Measurements from ENCODE around the gene EIF2S3. TPM values are rescaled to one million over a fixed set of nuclear protein-coding genes. Genes with fewer than 3 reads are reported as not detected.

The EIF2S3 gene
- total RNA-seq, 1 donor from 2014 or later, result 126 TPM

DNA sequence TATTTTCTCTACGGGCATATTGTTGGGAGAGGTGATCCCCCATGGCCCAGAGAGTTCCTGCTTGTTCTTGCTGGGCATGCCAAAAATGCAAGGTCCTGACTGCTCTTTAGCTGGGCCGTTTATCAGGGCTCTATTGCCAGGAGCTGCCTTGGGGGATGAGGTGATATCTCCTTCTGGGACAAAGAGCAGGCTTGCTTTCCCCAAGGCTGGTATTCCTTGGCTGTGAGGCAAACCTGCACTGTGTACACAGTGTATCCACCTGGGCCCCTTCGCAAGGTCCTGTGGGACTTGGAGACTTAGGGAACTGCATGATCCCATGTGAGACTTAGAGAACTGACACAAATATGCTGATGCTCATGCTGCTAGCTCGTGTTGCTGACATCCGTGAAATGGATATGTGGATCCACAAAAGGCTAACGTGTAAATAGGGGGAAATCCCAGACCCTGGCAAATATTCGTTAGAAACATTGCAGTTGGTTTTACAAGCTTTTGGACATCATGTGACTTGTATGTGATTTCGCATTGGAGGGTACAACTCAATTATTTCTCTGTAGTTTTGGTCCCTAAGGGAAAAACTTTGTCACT, 70.4 kb downstream of the EIF2S3 start:
- no peak for DNase-seq (ENCODE audit: extremely low read depth, low read depth, low spot score)

Other genes with a start within 250 kb of the EIF2S3 start
- gene APOO, start 147.0 kb upstream of the EIF2S3 start, total RNA-seq, result 15.9 and 16.2 TPM in 2 replicates
- not detected in 2 replicates for gene CXorf58, start 146.9 kb upstream of the EIF2S3 start, total RNA-seq
- gene KLHL15, start 27.8 kb upstream of the EIF2S3 start, total RNA-seq, result 2.8 and 3.4 TPM in 2 replicates
- 36.6 and 40.4 TPM in 2 replicates for gene ZFX, start 94.8 kb downstream of the EIF2S3 start, total RNA-seq